ENCODE data around the gene SMTN.

DNA sequence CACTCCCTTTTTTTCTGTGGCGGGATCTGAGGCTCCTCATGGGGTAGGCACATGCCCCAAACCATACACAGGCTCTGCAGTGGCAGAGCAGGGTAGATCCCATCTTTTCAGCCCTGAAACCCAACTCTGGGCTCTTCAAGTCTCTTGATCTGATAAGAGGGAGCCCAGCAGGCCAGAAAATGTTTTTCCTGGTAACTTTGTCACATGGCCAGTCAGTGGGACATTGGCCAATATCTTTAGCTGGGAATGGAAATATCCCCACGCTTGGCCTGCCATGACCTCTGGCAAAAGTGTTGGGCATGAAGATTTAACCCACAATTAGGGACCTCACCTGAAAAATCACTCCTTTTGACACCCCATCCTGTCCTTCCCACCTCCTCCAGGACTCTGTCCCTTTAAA lies 49.8 kb downstream of the SMTN start:
- TF ChIP-seq, protein P1, sequence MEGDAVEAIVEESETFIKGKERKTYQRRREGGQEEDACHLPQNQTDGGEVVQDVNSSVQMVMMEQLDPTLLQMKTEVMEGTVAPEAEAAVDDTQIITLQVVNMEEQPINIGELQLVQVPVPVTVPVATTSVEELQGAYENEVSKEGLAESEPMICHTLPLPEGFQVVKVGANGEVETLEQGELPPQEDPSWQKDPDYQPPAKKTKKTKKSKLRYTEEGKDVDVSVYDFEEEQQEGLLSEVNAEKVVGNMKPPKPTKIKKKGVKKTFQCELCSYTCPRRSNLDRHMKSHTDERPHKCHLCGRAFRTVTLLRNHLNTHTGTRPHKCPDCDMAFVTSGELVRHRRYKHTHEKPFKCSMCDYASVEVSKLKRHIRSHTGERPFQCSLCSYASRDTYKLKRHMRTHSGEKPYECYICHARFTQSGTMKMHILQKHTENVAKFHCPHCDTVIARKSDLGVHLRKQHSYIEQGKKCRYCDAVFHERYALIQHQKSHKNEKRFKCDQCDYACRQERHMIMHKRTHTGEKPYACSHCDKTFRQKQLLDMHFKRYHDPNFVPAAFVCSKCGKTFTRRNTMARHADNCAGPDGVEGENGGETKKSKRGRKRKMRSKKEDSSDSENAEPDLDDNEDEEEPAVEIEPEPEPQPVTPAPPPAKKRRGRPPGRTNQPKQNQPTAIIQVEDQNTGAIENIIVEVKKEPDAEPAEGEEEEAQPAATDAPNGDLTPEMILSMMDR (IDR thresholded peaks at IDR 0.05; ENCODE audit: insufficient read depth, low read length) = no peak
- TF ChIP-seq SPI1 (IDR thresholded peaks at IDR 0.05; ENCODE audit: borderline replicate concordance, low read depth) (no peak), GABPA (IDR thresholded peaks at IDR 0.05; ENCODE audit: low read depth) (no peak)
- TF ChIP-seq, protein P2, sequence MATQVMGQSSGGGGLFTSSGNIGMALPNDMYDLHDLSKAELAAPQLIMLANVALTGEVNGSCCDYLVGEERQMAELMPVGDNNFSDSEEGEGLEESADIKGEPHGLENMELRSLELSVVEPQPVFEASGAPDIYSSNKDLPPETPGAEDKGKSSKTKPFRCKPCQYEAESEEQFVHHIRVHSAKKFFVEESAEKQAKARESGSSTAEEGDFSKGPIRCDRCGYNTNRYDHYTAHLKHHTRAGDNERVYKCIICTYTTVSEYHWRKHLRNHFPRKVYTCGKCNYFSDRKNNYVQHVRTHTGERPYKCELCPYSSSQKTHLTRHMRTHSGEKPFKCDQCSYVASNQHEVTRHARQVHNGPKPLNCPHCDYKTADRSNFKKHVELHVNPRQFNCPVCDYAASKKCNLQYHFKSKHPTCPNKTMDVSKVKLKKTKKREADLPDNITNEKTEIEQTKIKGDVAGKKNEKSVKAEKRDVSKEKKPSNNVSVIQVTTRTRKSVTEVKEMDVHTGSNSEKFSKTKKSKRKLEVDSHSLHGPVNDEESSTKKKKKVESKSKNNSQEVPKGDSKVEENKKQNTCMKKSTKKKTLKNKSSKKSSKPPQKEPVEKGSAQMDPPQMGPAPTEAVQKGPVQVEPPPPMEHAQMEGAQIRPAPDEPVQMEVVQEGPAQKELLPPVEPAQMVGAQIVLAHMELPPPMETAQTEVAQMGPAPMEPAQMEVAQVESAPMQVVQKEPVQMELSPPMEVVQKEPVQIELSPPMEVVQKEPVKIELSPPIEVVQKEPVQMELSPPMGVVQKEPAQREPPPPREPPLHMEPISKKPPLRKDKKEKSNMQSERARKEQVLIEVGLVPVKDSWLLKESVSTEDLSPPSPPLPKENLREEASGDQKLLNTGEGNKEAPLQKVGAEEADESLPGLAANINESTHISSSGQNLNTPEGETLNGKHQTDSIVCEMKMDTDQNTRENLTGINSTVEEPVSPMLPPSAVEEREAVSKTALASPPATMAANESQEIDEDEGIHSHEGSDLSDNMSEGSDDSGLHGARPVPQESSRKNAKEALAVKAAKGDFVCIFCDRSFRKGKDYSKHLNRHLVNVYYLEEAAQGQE (IDR thresholded peaks at IDR 0.05; ENCODE audit: insufficient replicate concordance, low read depth) = no peak

Data from HL-60 (cell line).